NCI-H187 (cell line): ENCODE results near the gene ZNF687.

Source experiments
- DNase-seq, 2 experiments: peaks; one replicate each; lab custom pipeline; 2025; lab: John Stamatoyannopoulos, UW

ZNF687 gene

GRCh38 chr1:151312411-151312810 lies 30.3 kb downstream of the ZNF687 start:
- DNase-seq = no peak

GRCh38 chr1:151312826-151313225 lies 30.7 kb downstream of the ZNF687 start:
- DNase-seq = no peak

- DNase-seq = no peak
Measured at GRCh38 chr1:151313501-151313900, 31.4 kb downstream of the ZNF687 start.

GRCh38 chr1:151314137-151314875 lies 32.2 kb downstream of the ZNF687 start:
- no peak for DNase-seq

GRCh38 chr1:151315565-151316235 lies 33.6 kb downstream of the ZNF687 start:
- no peak for DNase-seq

GRCh38 chr1:151318975-151319374 lies 36.9 kb downstream of the ZNF687 start:
- DNase-seq = no peak

GRCh38 chr1:151324390-151324930 lies 42.4 kb downstream of the ZNF687 start:
- no peak for DNase-seq

- DNase-seq = no peak
Measured at GRCh38 chr1:151325231-151325630, 43.1 kb downstream of the ZNF687 start.

- DNase-seq = no peak
Measured at GRCh38 chr1:151325646-151326429, 43.7 kb downstream of the ZNF687 start.

- DNase-seq = peak in 1 of 2 experiments; percentile 62
Measured at GRCh38 chr1:151326619-151327222, 44.6 kb downstream of the ZNF687 start.

- DNase-seq = peak; percentile 99 to 100
Measured at GRCh38 chr1:151327223-151327902, 45.3 kb downstream of the ZNF687 start, which contains the start of gene PI4KB. Gene PI4KB (minus strand): TSS chr1:151327416. CDS start chr1:151316481, 10,935 bp downstream.

- DNase-seq = no peak
Measured at GRCh38 chr1:151327903-151328674, 46.0 kb downstream of the ZNF687 start.

GRCh38 chr1:151334822-151335221 lies 52.7 kb downstream of the ZNF687 start:
- no peak for DNase-seq

- DNase-seq = no peak
Measured at GRCh38 chr1:151336556-151336955, 54.5 kb downstream of the ZNF687 start.

- DNase-seq = peak; percentile 23 to 61
Measured at GRCh38 chr1:151340870-151341754, 59.0 kb downstream of the ZNF687 start.
